ENCODE results near the gene RABGAP1L.

DNA sequence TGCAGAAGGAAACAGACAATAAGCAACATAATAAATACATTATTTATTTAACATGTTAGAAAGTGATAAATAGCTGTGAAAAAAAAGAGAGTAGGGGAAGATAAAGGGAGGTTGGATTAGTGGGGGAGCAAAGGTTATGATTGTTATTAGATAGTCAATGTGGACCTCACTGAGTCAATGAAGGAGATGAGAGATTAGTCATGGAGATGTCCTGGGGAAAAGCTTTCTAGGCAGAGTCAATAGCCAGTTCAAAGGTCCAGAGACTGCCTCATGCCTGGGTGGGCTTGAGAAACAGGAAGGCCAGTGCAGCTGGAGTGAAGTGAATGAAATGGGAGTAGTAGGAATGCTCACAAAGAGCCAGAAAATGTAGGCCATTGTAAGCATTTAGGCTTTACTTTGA, 653.3 kb downstream of the RABGAP1L start:
- TF ChIP-seq CTCF (IDR thresholded peaks at IDR 0.05 in 2 of 3, conservative IDR thresholded peaks at IDR 0.05 in 1 of 3; ENCODE audit: borderline replicate concordance in 1 of 3, insufficient read depth in 1 of 3, low read depth in 2 of 3, low read length in 2 of 3): no peak
- TF ChIP-seq POLR2AphosphoS5 (IDR thresholded peaks at IDR 0.05; ENCODE audit: low read depth, low read length): no peak
- TF ChIP-seq, protein P1, sequence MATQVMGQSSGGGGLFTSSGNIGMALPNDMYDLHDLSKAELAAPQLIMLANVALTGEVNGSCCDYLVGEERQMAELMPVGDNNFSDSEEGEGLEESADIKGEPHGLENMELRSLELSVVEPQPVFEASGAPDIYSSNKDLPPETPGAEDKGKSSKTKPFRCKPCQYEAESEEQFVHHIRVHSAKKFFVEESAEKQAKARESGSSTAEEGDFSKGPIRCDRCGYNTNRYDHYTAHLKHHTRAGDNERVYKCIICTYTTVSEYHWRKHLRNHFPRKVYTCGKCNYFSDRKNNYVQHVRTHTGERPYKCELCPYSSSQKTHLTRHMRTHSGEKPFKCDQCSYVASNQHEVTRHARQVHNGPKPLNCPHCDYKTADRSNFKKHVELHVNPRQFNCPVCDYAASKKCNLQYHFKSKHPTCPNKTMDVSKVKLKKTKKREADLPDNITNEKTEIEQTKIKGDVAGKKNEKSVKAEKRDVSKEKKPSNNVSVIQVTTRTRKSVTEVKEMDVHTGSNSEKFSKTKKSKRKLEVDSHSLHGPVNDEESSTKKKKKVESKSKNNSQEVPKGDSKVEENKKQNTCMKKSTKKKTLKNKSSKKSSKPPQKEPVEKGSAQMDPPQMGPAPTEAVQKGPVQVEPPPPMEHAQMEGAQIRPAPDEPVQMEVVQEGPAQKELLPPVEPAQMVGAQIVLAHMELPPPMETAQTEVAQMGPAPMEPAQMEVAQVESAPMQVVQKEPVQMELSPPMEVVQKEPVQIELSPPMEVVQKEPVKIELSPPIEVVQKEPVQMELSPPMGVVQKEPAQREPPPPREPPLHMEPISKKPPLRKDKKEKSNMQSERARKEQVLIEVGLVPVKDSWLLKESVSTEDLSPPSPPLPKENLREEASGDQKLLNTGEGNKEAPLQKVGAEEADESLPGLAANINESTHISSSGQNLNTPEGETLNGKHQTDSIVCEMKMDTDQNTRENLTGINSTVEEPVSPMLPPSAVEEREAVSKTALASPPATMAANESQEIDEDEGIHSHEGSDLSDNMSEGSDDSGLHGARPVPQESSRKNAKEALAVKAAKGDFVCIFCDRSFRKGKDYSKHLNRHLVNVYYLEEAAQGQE (IDR thresholded peaks at IDR 0.05; ENCODE audit: low read depth): no peak
- TF ChIP-seq, protein P2, sequence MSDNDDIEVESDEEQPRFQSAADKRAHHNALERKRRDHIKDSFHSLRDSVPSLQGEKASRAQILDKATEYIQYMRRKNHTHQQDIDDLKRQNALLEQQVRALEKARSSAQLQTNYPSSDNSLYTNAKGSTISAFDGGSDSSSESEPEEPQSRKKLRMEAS (IDR thresholded peaks at IDR 0.05): no peak
- no peak; the same call in 1 of the 2 replicates for TF ChIP-seq JUND (IDR thresholded peaks at IDR 0.05)
- TF ChIP-seq, protein P3, sequence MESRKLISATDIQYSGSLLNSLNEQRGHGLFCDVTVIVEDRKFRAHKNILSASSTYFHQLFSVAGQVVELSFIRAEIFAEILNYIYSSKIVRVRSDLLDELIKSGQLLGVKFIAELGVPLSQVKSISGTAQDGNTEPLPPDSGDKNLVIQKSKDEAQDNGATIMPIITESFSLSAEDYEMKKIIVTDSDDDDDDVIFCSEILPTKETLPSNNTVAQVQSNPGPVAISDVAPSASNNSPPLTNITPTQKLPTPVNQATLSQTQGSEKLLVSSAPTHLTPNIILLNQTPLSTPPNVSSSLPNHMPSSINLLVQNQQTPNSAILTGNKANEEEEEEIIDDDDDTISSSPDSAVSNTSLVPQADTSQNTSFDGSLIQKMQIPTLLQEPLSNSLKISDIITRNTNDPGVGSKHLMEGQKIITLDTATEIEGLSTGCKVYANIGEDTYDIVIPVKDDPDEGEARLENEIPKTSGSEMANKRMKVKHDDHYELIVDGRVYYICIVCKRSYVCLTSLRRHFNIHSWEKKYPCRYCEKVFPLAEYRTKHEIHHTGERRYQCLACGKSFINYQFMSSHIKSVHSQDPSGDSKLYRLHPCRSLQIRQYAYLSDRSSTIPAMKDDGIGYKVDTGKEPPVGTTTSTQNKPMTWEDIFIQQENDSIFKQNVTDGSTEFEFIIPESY (IDR thresholded peaks at IDR 0.05; ENCODE audit: extremely low read depth, insufficient replicate concordance, low read length): no peak
- TF ChIP-seq POLR2A (IDR thresholded peaks at IDR 0.05; ENCODE audit: borderline replicate concordance, extremely low read depth, insufficient read depth, insufficient read length): no peak
- TF ChIP-seq TCF7L2 (IDR thresholded peaks at IDR 0.05; ENCODE audit: borderline replicate concordance, extremely low read depth, insufficient read depth, insufficient read length): no peak
- TF ChIP-seq EZH2phosphoT487 (IDR thresholded peaks at IDR 0.05; ENCODE audit: borderline replicate concordance): no peak
- no peak for TF ChIP-seq EGR1 (IDR thresholded peaks at IDR 0.05; ENCODE audit: low read depth)
- TF ChIP-seq YY1 (IDR thresholded peaks at IDR 0.05; ENCODE audit: extremely low read depth, insufficient replicate concordance, low read depth, low read length): no peak
- TF ChIP-seq EZH2 (IDR thresholded peaks at IDR 0.05): no peak

Data from HCT116 (cell line).